ENCODE measurements around the gene RSRC1. TPM values are rescaled to one million over a fixed set of nuclear protein-coding genes. Genes with fewer than 3 reads are reported as not detected.

The RSRC1 gene
- total RNA-seq, 1 experiment from 2014 or later, result 37.9 TPM

DNA sequence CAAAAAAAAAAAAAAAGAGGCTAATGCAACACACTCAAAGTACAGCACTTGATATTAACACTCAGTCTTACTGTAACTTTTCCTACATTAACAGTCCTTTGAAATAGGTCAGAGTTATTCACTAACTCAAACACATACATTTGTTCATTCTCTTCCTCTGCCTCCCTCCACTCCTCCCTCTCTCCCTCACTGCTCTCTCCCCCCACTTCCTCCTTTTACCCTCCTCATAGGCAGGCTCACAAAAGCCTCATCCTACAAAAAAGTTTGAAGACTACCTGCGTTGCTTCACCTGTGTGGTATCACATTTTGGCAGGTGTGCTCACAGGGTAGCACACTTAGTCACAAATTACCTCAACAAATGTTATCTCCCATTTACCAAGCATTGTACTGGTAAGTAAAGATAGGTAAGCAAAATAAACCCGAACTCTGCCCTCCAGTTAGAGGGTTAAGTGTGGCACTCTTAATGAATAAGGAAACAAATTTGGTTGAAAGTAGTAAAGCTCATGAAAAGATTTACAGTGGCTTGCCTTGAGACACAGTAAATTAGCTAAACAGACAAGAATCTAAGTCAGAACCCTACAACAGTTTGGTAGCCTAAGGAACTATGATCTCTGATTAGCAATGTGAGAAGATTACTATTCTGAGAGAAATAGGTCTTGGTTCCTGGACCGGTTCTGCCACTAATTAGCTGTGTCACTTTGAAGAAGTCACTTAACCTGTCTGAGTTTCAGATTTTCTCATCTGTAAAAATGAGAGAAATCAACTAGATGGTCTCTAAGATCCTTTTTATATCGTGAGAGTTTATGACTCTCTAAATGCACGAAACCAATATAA is 310.1 kb downstream of the RSRC1 start:
- Histone ChIP-seq H2BK20ac (ENCODE audit: low read depth, low read length, poor library complexity, severe bottlenecking) (no peak overlapping the region), H2BK120ac (ENCODE audit: low read depth, low read length, poor library complexity, severe bottlenecking) (no peak overlapping the region), H2AFZ (ENCODE audit: low read length) (no peak overlapping the region), H3K4me1 (ENCODE audit: insufficient read depth, low read length) (no peaks in the 10 kb centered on the region), H2BK5ac (ENCODE audit: insufficient read length, low read length) (no peak overlapping the region), H4K5ac (ENCODE audit: insufficient read length, low read depth, low read length) (no peak overlapping the region), H3K23ac (ENCODE audit: insufficient read length, low read depth, low read length) (no peak overlapping the region), H3K79me1 (ENCODE audit: insufficient read depth, low read depth, low read length, poor library complexity, severe bottlenecking) (no peaks in the 10 kb centered on the region), H2BK15ac (ENCODE audit: low read depth, low read length) (no peak overlapping the region), H3K4me2 (ENCODE audit: insufficient read depth, insufficient read length, low read length) (no peak overlapping the region), H3K9ac (ENCODE audit: extremely low read depth, insufficient read length, low read length) (no peak overlapping the region), H3K18ac (ENCODE audit: insufficient read length, low read depth, low read length) (no peak overlapping the region), H3K27me3 (ENCODE audit: insufficient read depth, low read length) (no peaks in the 10 kb centered on the region), H3T11ph (ENCODE audit: low read length) (no peak overlapping the region), H3K27ac (ENCODE audit: insufficient read length, low read depth, low read length) (no peak overlapping the region), H2BK12ac (ENCODE audit: insufficient read length, low read depth, low read length) (no peak overlapping the region), H4K20me1 (ENCODE audit: control insufficient read depth, insufficient read depth, insufficient read length) (no peaks in the 10 kb centered on the region), H4K8ac (replicated peaks; ENCODE audit: insufficient read length, low read depth, low read length) (no peak overlapping the region), H2AK5ac (ENCODE audit: insufficient read length, low read length) (no peak overlapping the region), H4K91ac (ENCODE audit: insufficient read length, low read depth, low read length) (no peak overlapping the region), H3K4ac (ENCODE audit: low read depth, low read length) (no peak overlapping the region), H3K14ac (ENCODE audit: insufficient read depth, low read length) (no peak overlapping the region), H3K56ac (ENCODE audit: insufficient read length, low read depth, low read length) (no peak overlapping the region), H3K79me2 (ENCODE audit: insufficient read depth, low read length) (no peaks in the 10 kb centered on the region), H3K23me2 (ENCODE audit: insufficient read length, low read depth, low read length, poor library complexity, severe bottlenecking) (no peaks in the 10 kb centered on the region), H3K9me3 (ENCODE audit: control insufficient read depth, low read depth, low read length) (no peaks in the 10 kb centered on the region)
- WGBS (ENCODE audit: extremely low coverage, insufficient read length, low lambda C conversion rate), result no CpG with 5 or more reads among the region's 5 CpGs
- Mint-ChIP-seq H3K27me3 (ENCODE audit: low read depth) (no peaks in the 10 kb centered on the region), H3K27ac (no peak overlapping the region; a peak in 1 of 7 replicates), H3K9me3 (no peaks in the 10 kb centered on the region), H3K4me1 (0 out of 4 replicates have a peak, but pooled peaks cover 0 to 3% of the 10 kb centered on the region in 2 experiments), H3K36me3 (ENCODE audit: insufficient read depth in 1 of 3, low read depth in 3 of 3) (no peaks in the 10 kb centered on the region), H3K4me3 (no peak overlapping the region)
- DNase-seq, result no peak
- TF ChIP-seq, protein P1, sequence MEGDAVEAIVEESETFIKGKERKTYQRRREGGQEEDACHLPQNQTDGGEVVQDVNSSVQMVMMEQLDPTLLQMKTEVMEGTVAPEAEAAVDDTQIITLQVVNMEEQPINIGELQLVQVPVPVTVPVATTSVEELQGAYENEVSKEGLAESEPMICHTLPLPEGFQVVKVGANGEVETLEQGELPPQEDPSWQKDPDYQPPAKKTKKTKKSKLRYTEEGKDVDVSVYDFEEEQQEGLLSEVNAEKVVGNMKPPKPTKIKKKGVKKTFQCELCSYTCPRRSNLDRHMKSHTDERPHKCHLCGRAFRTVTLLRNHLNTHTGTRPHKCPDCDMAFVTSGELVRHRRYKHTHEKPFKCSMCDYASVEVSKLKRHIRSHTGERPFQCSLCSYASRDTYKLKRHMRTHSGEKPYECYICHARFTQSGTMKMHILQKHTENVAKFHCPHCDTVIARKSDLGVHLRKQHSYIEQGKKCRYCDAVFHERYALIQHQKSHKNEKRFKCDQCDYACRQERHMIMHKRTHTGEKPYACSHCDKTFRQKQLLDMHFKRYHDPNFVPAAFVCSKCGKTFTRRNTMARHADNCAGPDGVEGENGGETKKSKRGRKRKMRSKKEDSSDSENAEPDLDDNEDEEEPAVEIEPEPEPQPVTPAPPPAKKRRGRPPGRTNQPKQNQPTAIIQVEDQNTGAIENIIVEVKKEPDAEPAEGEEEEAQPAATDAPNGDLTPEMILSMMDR (conservative IDR thresholded peaks at IDR 0.05), result no peak
